Measurements from ENCODE around the gene ACADVL. TPM values are rescaled to one million over a fixed set of nuclear protein-coding genes. Genes with fewer than 3 reads are reported as not detected.
"Not testable (repeated sequence)": the region's sequence is repeated elsewhere in the genome, so short reads cannot be mapped to it uniquely, and the experiment has no call there.

The ACADVL gene
- polyA plus RNA-seq (397 and 483 TPM in 2 replicates), polyA minus RNA-seq (81.0 and 90.6 TPM in 2 replicates)

GRCh38 chr17:7219812-7220592 lies at the start of gene ACADVL, which contains the start of gene DLG4:
Gene ACADVL, plus strand, starts transcription at chr17:7219938. Its CDS starts 47 bp downstream, at chr17:7219985.
Gene DLG4, minus strand, starts transcription at chr17:7219836.
- H3K9me3 ChIP-seq (ENCODE audit: low read length) = no peaks in the 10 kb centered on the region
- H3K27ac ChIP-seq (ENCODE audit: low read length) = peak within 1 kb of the TSS; percentile 34
- peak within 1 kb of the TSS; percentile 92 for H3K9ac ChIP-seq (ENCODE audit: low read length)
- H3K4me2 ChIP-seq (ENCODE audit: low read length) = peak within 1 kb of the TSS; percentile 89
- H2AFZ ChIP-seq (ENCODE audit: low read depth, low read length) = peak within 1 kb of the TSS; percentile 33
- no peaks in the 10 kb centered on the region for H3F3A ChIP-seq (ENCODE audit: insufficient read depth, low read length, poor library complexity, severe bottlenecking)
- H4K20me1 ChIP-seq (ENCODE audit: insufficient read depth) = no peaks in the 10 kb centered on the region
- no peaks in the 10 kb centered on the region for H3K27me3 ChIP-seq (ENCODE audit: insufficient read depth, low read depth, low read length)
- no peaks in the 10 kb centered on the region for H3K9me2 ChIP-seq (ENCODE audit: insufficient read depth, low read length)
- peak within 1 kb of the TSS; percentile 99 for H3K4me3 ChIP-seq (ENCODE audit: low read length)
- TF ChIP-seq REST (IDR thresholded peaks at IDR 0.05; ENCODE audit: borderline replicate concordance) (no peak), RAD21 (conservative IDR thresholded peaks at IDR 0.05) (no peak), EP300 (conservative IDR thresholded peaks at IDR 0.05; ENCODE audit: poor library complexity, severe bottlenecking) (no peak), POLR2AphosphoS5 (IDR thresholded peaks at IDR 0.05) (peak; percentile 67), SMC3 (conservative IDR thresholded peaks at IDR 0.05; ENCODE audit: poor library complexity) (no peak), MXI1 (conservative IDR thresholded peaks at IDR 0.05; ENCODE audit: poor library complexity, severe bottlenecking) (peak; percentile 65), CTCF (IDR thresholded peaks at IDR 0.05; ENCODE audit: poor library complexity, severe bottlenecking) (no peak), TAF1 (IDR thresholded peaks at IDR 0.05; ENCODE audit: low read depth) (no peak), EZH2 (IDR thresholded peaks at IDR 0.05; ENCODE audit: borderline replicate concordance, insufficient read depth, low read length, poor library complexity, severe bottlenecking) (no peak)
- H3K79me2 ChIP-seq (replicated peaks; ENCODE audit: insufficient read depth, low read length) = peaks cover 38% of the 10 kb centered on the region
- no peaks in the 10 kb centered on the region for H3K36me3 ChIP-seq (ENCODE audit: insufficient read depth, low read length)

GRCh38 chr17:7172522-7173191 lies 47.1 kb upstream of the ACADVL start:
- H3K9me3 ChIP-seq (ENCODE audit: low read length); H3F3A ChIP-seq (ENCODE audit: insufficient read depth, low read length, poor library complexity, severe bottlenecking); H3K9me2 ChIP-seq (ENCODE audit: insufficient read depth, low read length); H3K4me2 ChIP-seq (ENCODE audit: low read length); H2AFZ ChIP-seq (ENCODE audit: low read depth, low read length); H3K36me3 ChIP-seq (ENCODE audit: insufficient read depth, low read length); H3K27me3 ChIP-seq (ENCODE audit: insufficient read depth, low read depth, low read length); H3K9ac ChIP-seq (ENCODE audit: low read length); H3K27ac ChIP-seq (ENCODE audit: low read length); H4K20me1 ChIP-seq (ENCODE audit: insufficient read depth); H3K4me3 ChIP-seq (ENCODE audit: low read length); H3K79me2 ChIP-seq (replicated peaks; ENCODE audit: insufficient read depth, low read length): not testable (repeated sequence)
